ENCODE results near the gene U2AF1L4.

The U2AF1L4 gene, protein sequence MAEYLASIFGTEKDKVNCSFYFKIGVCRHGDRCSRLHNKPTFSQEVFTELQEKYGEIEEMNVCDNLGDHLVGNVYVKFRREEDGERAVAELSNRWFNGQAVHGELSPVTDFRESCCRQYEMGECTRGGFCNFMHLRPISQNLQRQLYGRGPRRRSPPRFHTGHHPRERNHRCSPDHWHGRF

DNA sequence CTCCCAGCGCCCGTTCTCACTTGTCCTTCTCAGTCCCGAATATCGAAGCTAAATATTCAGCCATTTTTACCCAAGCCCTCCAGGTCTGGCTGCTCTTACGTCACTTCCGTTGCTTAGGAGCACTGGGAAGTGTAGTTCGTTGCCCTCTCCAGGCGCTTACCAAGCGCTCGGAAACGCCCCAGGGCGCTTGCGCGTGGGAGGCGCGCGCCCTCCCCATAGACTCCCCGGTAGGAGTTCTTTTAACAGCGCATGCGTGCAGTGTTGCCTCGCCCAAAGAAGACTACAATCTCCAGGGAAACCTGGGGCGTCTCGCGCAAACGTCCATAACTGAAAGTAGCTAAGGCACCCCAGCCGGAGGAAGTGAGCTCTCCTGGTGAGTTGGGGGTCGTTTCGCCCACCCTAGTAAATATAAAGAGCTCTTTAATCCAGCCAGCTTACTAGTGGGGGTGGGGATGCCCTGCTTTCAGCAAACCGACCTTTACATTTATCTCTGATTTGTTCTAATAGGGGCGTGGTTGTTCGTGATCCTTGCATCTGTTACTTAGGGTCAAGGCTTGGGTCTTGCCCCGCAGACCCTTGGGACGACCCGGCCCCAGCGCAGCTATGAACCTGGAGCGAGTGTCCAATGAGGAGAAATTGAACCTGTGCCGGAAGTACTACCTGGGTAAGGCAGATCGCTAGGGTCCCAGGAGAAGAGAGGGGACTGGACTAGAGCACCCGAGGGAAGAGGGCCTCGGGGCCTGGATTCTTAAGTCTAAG, at the start of gene U2AF1L4, which contains the start of gene PSENEN:
Gene U2AF1L4 (minus strand): TSS at position 91 of the 759 bp plus-strand sequence. CDS start 27 bp downstream, at position 64.
Gene PSENEN (plus strand): TSS at position 324 of the 759 bp plus-strand sequence. CDS start 280 bp downstream, at position 604.
- DNase-seq: peak; percentile 98

DNA sequence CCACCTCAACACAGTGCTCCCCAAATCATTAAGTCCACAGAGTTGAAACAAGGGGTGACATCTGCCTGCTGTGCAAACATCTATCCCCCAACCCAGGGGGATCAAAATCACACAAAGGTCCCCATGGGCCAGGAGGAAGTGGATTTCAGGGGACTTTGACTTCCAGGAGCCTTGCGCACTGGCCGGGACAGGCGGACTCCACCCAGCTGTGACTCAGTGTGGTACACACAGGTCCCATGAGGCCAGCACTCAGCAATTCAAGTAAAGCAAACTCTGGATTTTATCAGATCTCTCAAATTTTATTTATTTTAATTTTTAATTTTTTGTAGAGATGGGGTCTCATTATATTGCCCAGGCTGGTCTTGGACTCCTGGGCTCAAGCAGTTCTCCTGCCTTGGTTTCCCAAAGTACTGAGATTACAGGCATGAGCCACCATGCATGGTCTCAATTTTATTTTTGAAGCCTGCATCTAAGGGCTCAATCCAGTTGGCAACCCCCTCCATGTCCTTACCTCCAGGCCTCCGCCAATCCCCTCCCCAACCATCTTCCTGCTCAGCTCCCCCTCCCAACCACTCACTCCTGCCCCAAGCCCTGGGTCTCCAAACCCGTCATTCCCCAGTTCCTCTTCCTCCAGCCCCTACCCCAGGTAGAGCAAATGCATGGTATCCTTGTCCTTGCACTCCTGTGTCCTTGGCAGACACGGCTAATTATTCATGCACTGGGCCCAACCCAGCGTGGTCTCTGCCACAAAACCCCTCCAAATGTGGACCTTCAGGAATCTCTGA, 48.4 kb upstream of the U2AF1L4 start:
- no peak for DNase-seq

DNA sequence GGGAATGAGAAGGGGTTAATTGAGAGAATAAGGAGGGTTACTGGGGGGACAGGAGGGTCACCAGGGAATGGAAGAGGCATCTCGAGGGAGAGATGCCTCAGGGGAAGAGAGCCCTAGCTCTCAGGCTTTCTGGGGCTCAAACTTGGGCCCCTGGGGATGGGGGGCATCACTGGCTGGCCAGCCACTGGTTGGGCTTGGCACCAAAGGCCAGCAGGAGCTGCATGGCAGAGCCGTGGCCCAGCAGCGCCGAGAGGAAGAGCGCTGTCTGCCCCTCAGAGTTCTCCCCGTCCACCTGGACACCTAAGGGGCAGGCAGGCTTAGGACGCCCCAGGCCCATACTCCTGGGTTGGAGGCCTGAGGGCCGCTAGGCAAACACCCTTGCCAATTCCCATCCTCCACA, 47.7 kb upstream of the U2AF1L4 start:
- DNase-seq: no peak

DNA sequence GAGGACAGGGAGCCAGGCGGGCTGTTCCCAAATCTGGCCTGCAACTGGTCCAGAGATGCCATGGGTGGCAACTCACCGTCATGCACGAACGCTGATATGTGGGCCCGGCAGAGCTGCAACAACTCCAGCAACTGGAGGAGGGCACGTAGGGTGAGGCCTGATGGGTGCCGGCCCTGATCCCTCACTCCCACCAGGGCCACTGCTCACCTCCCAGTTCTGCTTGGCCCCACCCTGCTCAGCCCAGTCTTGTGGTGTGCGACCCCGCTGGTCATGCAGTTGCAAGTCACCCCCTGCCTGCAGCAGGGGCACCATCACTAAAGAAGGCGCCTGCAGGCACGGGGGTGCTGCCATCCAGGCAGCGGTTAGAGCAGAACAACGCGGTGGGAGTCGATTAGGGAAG, 47.1 kb upstream of the U2AF1L4 start:
- DNase-seq: no peak

DNA sequence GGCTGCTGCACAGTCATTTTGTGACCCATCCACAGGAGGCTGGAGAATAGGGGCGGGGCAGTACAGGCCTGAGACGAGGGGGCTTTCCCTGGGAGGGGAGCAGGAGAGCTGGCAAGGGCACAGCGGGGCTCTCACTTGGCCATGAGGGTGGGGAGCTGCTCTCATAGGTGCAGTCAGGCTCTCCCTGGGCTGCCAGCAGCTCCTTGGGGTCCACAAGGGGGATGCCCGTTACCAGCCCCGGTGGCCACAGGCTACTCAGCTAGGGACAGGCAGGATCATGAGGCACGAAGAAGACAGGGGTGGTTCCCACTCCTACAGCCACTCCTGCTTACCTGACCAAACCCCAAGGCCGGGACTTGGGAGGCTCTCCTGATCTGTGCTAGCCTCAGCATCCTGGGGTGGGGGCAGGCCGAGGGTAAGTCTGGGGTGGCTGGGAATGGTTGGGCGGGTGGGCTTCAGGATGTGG, 46.6 kb upstream of the U2AF1L4 start:
- no peak for DNase-seq

DNA sequence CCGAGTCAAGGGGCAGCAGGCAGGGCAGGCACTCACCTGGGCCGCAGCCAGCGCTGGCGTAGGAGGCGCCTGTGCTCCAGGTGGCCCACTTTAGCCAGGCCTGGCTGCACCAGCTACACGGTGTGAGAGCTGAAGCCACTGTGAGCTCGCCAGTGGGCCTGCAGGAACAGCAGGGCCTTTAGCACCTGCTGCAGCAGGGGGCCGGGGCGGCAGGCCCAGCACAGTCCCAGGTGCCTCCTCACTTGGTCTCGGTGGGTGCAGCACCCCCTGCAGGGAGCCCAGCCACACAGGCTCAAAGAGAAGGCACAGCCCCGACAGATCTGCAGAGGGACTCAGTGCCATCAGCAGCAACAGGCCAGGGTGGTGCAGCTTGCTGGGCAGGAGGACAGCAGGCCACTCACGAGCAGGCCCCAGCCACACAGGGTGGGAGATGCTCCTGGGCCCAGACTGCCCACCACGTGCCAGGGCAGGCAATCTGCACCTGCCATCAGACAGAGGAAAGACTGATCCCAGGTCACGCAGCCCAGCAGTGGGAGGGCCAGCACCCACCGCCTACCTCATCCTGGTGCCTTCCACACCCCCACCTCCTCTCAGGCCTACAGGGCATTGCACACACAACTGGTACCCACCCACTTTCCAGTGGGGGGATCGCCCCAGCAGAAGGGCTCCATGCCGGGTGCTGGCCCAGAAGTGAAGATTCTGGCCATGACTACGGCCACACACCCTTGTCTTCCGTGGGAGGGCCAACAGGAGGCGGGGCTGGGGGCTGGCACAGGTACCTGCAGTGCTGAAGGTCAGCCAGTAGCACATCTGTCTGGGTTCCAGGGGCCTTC, 46.0 kb upstream of the U2AF1L4 start:
- peak; percentile 21 for DNase-seq

DNA sequence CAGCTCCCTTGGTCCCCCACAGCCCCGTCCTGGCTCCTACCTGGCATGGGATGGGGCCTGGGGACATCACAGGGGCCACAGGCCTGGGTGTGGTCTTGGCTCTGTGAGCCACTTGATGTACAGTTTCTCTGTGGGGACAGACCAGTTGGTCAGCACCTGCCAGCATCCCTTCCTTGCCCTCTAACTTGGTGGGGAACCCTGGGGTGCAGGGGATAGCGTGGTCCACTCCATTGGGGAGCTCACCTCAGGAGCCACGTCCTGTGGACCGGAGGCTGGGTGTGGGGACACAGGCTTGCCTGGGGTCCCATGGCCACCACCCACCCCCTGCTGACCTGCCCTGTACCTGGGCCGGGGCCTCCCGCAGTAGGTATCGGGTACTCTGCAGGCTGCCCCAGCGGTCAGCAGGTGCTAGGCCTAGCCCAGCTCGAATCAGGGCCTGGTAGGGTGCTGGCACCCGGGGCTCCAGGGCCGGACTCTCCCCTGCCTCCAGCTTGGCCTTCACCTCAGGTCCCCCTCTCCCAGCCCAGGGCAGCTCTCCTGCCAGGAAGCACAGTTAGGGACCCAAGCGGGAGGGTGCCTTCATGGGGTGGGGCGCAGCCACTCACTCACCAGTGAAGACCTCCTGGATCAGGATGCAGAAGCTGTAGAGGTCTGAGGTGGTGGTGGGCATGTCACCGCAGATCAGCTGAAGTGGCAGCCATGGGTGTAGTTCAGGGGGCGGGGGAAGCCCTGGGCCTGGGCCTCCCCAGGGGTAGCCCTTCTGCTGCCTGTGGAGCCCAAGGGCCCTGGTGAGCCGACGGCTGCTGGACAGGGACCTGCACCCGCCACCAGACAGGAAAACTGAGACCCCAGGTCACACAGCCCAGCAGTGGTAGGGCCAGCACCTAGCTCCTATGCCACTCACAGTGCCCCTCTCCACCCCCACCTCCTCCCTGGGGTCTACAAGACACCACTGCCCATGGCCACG, 45.0 kb upstream of the U2AF1L4 start:
- no peak for DNase-seq

DNA sequence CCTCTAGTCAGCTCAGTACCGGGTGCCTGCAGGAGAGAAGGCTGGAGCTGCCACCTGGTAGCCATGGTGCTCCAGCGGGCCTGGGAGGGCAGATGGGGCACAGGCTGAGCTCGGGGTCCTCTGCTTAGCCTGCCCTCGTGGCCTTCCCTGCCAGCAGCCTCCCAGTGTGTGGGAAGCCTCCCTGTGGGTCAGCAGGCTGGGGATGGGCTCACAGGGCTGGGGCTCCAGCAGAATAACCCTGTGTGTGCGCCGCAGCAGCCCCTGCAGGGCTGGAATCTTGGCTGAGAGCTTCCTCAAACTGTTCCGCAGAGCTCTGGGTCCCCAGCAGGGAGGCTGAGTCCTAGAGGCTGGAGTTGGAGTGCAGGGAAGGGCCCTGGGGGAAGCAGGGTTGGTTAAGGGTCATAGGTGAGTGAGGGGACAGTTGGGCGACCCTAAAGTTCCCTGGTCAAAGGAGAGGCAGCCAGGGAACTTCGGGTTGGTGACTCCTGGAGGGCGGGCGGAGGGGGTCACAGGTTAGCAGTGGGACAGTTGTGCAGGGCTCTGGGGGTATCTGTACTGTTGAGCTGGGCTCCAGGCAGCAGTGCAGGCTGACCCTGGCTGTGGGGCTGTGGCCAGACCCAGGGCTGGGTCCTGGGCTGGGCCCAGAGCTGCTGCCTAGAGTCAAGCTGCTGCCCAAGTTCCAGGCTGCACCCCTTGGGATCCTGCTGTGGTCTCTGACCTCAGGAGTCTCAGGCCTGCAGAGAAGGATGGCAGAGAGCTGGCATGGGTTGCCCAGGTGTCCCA, 44.2 kb upstream of the U2AF1L4 start:
- no peak for DNase-seq

DNA sequence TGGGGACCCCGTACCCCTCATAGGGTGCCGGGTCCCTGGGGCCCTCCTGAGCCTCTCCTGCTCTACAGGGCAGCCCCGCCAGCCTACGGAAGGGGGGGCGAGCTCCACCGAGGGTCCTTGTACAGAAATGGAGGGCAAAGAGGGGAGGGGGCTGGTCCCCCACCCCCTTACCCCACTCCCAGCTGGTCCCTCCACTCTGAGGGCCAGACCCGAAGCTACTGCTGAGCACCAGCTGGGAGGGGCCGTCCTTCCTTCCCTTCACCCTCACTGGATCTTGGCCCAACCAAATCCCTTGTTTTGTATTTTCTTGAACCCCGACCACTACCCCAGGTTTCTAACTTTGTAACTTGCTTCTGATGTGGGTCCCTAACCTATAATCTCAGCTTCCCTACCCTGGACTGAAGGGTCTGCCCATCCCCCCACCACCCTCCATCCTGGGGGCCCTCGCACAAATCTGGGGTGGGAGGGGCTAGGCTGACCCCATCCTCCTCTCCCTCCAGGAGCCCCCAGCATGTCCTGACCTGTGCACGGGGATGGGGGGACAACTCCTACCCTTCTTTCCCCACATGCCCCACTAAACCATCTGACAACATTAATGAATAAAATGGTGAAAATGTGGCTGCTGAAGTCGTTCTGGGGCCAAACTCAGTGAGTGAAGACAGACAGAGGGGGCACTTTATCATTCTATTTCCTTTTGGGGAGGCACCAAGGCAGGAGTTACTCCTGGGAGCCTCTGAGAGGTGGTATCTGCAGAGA, 43.2 kb upstream of the U2AF1L4 start:
- no peak for DNase-seq

DNA sequence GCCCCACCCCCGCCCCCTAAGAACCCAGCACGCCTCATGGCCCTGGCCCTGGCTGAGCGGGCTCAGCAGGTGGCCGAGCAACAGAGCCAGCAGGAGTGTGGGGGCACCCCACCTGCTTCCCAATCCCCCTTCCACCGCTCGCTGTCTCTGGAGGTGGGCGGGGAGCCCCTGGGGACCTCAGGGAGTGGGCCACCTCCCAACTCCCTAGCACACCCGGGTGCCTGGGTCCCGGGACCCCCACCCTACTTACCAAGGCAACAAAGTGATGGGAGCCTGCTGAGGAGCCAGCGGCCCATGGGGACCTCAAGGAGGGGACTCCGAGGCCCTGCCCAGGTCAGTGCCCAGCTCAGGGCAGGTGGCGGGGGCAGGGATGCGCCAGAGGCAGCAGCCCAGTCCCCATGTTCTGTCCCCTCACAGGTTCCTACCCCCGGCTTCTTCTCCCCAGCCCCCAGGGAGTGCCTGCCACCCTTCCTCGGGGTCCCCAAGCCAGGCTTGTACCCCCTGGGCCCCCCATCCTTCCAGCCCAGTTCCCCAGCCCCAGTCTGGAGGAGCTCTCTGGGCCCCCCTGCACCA, 42.1 kb upstream of the U2AF1L4 start:
- no peak for DNase-seq

DNA sequence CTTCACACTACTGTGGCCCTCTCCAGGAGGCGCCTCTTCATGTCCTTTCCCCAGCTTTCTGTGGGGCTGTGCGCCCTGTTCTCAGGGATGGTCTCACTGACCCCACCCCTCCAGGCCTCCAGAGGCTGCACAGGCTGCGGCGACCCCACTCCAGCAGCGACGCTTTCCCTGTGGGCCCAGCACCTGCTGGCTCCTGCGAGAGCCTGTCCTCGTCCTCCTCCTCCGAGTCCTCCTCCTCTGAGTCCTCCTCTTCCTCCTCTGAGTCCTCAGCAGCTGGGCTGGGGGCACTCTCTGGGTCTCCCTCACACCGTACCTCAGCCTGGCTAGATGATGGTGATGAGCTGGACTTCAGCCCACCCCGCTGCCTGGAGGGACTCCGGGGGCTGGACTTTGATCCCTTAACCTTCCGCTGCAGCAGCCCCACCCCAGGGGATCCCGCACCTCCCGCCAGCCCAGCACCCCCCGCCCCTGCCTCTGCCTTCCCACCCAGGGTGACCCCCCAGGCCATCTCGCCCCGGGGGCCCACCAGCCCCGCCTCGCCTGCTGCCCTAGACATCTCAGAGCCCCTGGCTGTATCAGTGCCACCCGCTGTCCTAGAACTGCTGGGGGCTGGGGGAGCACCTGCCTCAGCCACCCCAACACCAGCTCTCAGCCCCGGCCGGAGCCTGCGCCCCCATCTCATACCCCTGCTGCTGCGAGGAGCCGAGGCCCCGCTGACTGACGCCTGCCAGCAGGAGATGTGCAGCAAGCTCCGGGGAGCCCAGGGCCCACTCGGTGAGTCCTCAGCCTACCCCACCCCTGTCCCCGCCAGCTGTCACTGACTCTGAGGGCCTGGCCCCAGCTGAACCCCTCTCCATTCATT, 41.3 kb upstream of the U2AF1L4 start:
- DNase-seq: no peak

DNA sequence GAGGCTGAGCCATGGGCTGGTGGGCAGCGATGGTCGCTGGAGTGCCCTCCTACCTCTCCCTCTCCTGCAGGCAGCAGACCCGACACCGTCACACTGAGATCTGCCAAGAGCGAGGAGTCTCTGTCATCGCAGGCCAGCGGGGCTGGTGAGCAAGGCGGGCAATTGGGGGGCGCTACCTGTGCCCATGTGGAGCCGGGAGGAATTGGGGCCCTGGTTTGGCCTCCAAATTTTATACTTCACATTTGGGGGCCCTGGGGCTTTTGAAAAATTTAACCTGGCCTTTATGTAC, 40.1 kb upstream of the U2AF1L4 start:
- DNase-seq: no peak

DNA sequence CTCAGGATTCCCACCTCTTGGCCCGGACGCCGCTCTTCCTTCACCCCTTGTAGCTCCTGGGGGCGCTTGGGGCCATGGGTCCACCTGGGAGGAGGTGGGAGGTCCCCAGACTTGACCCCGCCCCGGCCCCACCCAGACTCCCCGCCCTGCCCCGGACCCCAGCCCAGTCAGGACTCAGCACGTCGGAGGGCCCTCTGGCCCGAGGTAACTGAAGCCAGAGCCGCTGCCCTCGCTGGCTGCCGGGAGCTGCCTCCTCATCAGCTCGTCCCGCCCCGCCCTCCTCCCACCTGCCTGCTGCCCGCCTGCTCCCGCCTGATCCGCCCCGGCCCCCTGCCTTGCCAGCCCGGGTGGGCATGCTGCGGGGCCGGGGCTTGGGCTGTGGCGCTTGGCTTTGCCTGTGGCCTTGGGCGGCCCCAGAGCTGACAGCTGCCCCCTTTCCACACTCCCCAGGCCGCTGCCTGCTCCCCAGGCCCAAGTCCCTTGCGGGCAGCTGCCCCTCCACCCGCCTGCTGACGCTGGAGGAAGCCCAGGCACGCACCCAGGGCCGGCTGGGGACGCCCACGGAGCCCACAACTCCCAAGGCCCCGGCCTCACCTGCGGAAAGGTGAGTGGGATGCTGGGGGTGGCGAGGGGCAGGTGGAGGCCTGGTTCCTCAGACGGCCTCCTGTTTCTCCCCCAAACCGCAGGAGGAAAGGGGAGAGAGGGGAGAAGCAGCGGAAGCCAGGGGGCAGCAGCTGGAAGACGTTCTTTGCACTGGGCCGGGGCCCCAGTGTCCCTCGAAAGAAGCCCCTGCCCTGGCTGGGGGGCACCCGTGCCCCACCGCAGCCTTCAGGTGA, 39.5 kb upstream of the U2AF1L4 start:
- DNase-seq: no peak

DNA sequence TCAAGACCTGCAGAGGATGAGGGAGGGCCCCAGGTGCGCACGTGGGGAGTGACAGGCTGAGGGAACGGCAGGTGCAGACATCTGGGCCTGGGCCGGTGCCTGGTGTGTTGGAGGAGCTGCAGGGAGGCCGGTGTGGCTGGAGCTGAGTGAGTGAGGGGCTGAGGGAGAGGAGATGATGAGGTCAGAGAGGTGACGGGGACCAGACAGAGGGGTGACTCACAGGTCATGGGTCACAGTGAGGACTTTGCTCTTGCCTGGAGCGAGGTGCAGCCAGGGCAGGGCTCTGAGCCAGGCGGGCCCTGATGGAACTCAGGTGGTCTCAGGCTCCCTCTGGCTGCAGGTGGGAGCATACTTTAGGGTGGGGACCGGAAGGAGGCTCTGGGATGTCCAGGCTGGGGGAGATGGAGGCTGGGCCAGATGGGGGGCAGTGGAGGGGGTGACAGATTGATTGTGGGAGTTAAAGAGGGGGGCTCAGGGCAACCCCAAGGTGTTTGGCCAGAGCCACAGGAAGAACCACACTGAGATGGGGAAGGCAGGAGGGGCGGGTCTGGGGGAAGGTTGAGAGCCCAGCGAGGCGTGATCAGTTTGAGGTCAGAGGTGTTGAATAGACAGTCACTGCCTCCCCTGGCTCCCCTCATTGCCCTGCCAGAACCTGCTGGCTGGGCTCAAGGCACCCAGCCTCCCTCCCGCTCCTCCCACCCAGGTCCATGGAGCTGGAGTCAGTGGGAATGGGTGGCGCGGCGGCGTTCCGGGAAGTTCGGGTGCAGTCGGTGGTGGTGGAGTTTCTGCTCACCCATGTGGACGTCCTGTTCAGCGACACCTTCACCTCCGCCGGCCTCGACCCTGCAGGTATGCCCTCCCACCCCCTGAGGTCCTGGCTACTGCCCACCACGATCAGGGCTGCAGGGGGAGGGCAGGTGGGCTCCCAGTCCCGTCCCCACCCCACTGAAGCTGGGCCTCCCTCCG, 38.5 kb upstream of the U2AF1L4 start:
- no peak for DNase-seq

DNA sequence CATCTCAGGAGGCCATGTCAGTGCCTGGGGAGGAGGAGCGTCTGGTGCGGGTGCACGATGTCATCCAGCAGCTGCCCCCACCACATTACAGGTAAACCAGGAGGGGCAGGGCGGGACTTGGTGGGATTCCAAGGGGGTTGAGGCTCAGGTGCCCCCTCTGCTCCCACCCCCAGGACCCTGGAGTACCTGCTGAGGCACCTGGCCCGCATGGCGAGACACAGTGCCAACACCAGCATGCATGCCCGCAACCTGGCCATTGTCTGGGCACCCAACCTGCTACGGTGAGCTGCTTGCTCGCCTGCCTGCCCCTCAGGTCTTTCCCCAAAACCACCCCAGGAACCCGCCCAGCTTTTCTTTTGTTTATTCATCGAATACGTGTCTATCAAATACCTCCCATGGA, 37.4 kb upstream of the U2AF1L4 start:
- DNase-seq: no peak

DNA sequence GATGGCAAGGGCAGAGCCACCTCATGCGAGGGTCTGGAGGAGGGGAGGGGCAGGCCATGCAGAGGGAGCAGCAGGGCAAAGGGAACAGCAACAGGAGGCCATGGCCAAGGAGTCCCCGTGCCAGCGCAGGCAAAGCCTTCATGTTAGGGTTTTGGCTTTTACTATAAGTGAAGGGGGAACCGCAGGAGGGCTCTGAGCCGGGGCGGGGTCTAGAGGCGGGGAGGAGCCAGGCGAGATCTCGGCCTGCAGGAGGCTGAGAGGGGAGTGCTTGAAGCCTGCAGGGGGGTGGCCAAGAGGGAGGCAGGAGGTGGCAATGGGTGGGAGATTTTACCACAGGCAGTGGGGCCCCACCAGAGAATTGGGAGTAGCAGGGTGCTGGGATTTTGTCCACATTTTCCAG, 36.4 kb upstream of the U2AF1L4 start:
- DNase-seq: no peak

DNA sequence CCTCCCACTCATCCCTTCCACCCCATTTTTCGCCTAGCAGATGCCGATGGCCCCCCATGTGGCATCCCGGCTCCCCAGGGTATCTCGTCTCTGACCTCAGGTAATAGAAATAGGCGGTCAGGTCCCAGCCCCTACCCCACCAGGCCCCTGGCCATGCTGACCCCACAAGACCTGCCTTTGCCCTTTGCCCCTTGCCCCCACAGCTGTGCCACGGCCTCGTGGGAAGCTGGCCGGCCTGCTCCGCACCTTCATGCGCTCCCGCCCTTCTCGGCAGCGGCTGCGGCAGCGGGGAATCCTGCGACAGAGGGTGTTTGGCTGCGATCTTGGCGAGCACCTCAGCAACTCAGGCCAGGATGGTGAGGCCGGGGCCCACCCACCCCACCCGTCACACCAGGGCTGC, 35.5 kb upstream of the U2AF1L4 start:
- no peak for DNase-seq

Measured in DMS79 (cell line).